SK-N-SH (cell line): ENCODE results near the gene LSM7. TPM values are rescaled to one million over a fixed set of nuclear protein-coding genes. Genes with fewer than 3 reads are reported as not detected.

Experiments used
- CTCF ChIA-PET: fragments of 300-600, 350-600 bp; formaldehyde crosslinking; extraction: SDS; loops from one replicate; lab custom pipeline; 2021; lab: Yijun Ruan, JAX
- POLR2A ChIA-PET: fragments of 350-600 bp; sonication (Branson Sonifier 250); formaldehyde crosslinking; extraction: SDS; loops from one replicate; lab custom pipeline; 2020; ENCODE audit warnings: antibody characterized with exemption, inconsistent platforms; lab: Yijun Ruan, JAX
- DNase-seq: peaks from one replicate; pipeline ENCODE4 v3.0.0; 2012
- H2AFZ ChIP-seq: fragments of 200-600 bp; sonication (generic); 2 replicates; pipeline ENCODE4 v1.8.1; 2016; ENCODE audit warnings: antibody characterized with exemption, mild to moderate bottlenecking, low read depth
- H3F3A ChIP-seq: fragments of 200-600 bp; sonication (generic); replicated peaks from 2 replicates; pipeline ENCODE3; 2016; ENCODE audit warnings: antibody characterized with exemption, mild to moderate bottlenecking; ENCODE audit not compliant: insufficient read depth
- H3K27ac ChIP-seq, 2 experiments: fragments of 200-500 bp in 1 of 2; fragments of 200-600 bp in 1 of 2; sonication (Bioruptor generic) in 1 of 2; sonication (generic), shearing (Covaris generic) in 1 of 2; 2 replicates each; pipeline versions ENCODE4 v1.5.1 to v1.6.1; 2014 to 2016; ENCODE audit warnings: low read depth in 2 of 2, inconsistent platforms in 1 of 2, low read length in 1 of 2, mild to moderate bottlenecking in 1 of 2, mixed read lengths in 1 of 2
- H3K27me3 ChIP-seq: fragments of 200-600 bp; sonication (generic), shearing (Covaris generic); 2 replicates; pipeline ENCODE4 v1.6.1; 2016; ENCODE audit warnings: mixed run types; ENCODE audit not compliant: insufficient read depth
- H3K36me3 ChIP-seq, 2 experiments: fragments of 200-500 bp in 1 of 2; fragments of 200-600 bp in 1 of 2; sonication (Bioruptor generic) in 1 of 2; sonication (generic) in 1 of 2; replicated peaks in 1 of 2; 2 replicates each; pipeline versions ENCODE3 to v1.5.1; 2014 to 2016; ENCODE audit warnings: low read length in 1 of 2, mild to moderate bottlenecking in 1 of 2; ENCODE audit not compliant: insufficient read depth in 2 of 2, control insufficient read depth in 1 of 2
- H3K4me1 ChIP-seq, 2 experiments: fragments of 200-500 bp in 1 of 2; fragments of 200-600 bp in 1 of 2; sonication (Bioruptor generic) in 1 of 2; sonication (generic), shearing (Covaris generic) in 1 of 2; 2 replicates each; pipeline versions ENCODE4 v1.5.1 to v1.6.1; 2014 to 2016; ENCODE audit warnings: low read depth in 1 of 2, low read length in 1 of 2, mixed run types in 1 of 2; ENCODE audit not compliant: insufficient read depth in 2 of 2, control insufficient read depth in 1 of 2
- H3K4me2 ChIP-seq: fragments of 200-600 bp; sonication (generic), shearing (Covaris generic); 2 replicates; pipeline ENCODE4 v1.6.1; 2017; ENCODE audit warnings: mixed run types
- H3K4me3 ChIP-seq, 2 experiments: fragments of 200-500 bp in 1 of 2; fragments of 200-600 bp in 1 of 2; sonication (Bioruptor generic) in 1 of 2; sonication (generic), shearing (Covaris generic) in 1 of 2; 2 replicates each; pipeline versions ENCODE4 v1.5.1 to v1.8.1; 2014 to 2016; ENCODE audit warnings: low read depth in 2 of 2, inconsistent platforms in 1 of 2, low read length in 1 of 2, mild to moderate bottlenecking in 1 of 2, mixed read lengths in 1 of 2, moderate library complexity in 1 of 2
- H3K79me2 ChIP-seq: fragments of 200-600 bp; sonication (generic); 2 replicates; pipeline ENCODE4 v1.8.1; 2017; ENCODE audit warnings: mild to moderate bottlenecking; ENCODE audit not compliant: insufficient read depth
- H3K9ac ChIP-seq: fragments of 200-600 bp; sonication (generic); 2 replicates; pipeline ENCODE4 v1.6.1; 2017; ENCODE audit warnings: mixed run types
- H3K9me2 ChIP-seq: fragments of 200-600 bp; sonication (generic); 2 replicates; pipeline ENCODE4 v1.6.1; 2017; ENCODE audit warnings: mixed run types
- H3K9me3 ChIP-seq: fragments of 200-600 bp; sonication (generic); 2 replicates; pipeline ENCODE4 v1.6.1; 2017; ENCODE audit warnings: mixed run types, mild to moderate bottlenecking, moderate library complexity
- H4K20me1 ChIP-seq: fragments of 200-600 bp; sonication (generic); 2 replicates; pipeline ENCODE4 v1.6.1; 2017; ENCODE audit warnings: mild to moderate bottlenecking, mixed run types; ENCODE audit not compliant: insufficient read depth
- CHD2 ChIP-seq: fragments of 150-350 bp; IDR thresholded peaks from 2 replicates; pipeline ENCODE4 v1.6.1; 2018; ENCODE audit warnings: low read length; ENCODE audit not compliant: partially characterized antibody
- EP300 ChIP-seq, 2 experiments: IDR thresholded peaks; 2 replicates each; pipeline versions ENCODE4 v1.4.0 to v1.6.1; 2012; ENCODE audit warnings: borderline replicate concordance in 1 of 2, low read depth in 1 of 2, low read length in 1 of 2
- EZH2phosphoT487 ChIP-seq: fragments of 200-600 bp; sonication (generic); IDR thresholded peaks from 2 replicates; pipeline ENCODE4 v1.6.1; 2017; ENCODE audit warnings: low read depth, mixed run types, mild to moderate bottlenecking, antibody characterized with exemption, moderate library complexity, borderline replicate concordance
- FOSL2 ChIP-seq: IDR thresholded peaks from 2 replicates; pipeline ENCODE4 v1.4.0; 2012; ENCODE audit warnings: low read depth, mild to moderate bottlenecking, moderate library complexity, borderline replicate concordance
- GATA2 ChIP-seq: sonication (generic); formaldehyde crosslinking; IDR thresholded peaks from 2 replicates; pipeline ENCODE4 v1.5.0; 2020; ENCODE audit warnings: mild to moderate bottlenecking, missing genetic modification reagents
- MAX ChIP-seq: IDR thresholded peaks from 2 replicates; pipeline ENCODE4 v1.4.0; 2012; ENCODE audit warnings: low read depth
- REST ChIP-seq: IDR thresholded peaks from 2 replicates; pipeline ENCODE4 v1.6.1; 2012; ENCODE audit warnings: mild to moderate bottlenecking, low read depth, low read length, moderate library complexity
- TAF1 ChIP-seq: IDR thresholded peaks from 2 replicates; pipeline ENCODE4 v1.6.1; 2012; ENCODE audit warnings: low read depth, mild to moderate bottlenecking, low read length, moderate library complexity, borderline replicate concordance
- TCF12 ChIP-seq: IDR thresholded peaks from 2 replicates; pipeline ENCODE4 v1.4.0; 2012
- TEAD4 ChIP-seq: IDR thresholded peaks from 2 replicates; pipeline ENCODE4 v1.4.0; 2012; ENCODE audit warnings: mild to moderate bottlenecking, borderline replicate concordance; ENCODE audit not compliant: insufficient read depth
- YY1 ChIP-seq: IDR thresholded peaks from 2 replicates; pipeline ENCODE4 v1.4.0; 2012; ENCODE audit warnings: low read depth, mild to moderate bottlenecking
- WGBS: methylation state at CpG from one replicate; pipeline ENCODE4 v1.1.6; 2017; ENCODE audit warnings: low lambda C conversion rate; 5-methylcytosine and 5-hydroxymethylcytosine counted together
- polyA plus RNA-seq, 3 experiments: library from polyadenylated mRNA; depleted of rRNA; stranded (reverse); fragments of >200 nt; gene quantifications; 2 replicates each; pipeline ENCODE4 v1.2.3, GENCODE V29; 2012
- TF ChIP-seq, protein P1 (sequence below): IDR thresholded peaks from 2 replicates; pipeline ENCODE4 v1.4.0; 2012; ENCODE audit warnings: low read depth, borderline replicate concordance
- TF ChIP-seq, protein P2 (sequence below): IDR thresholded peaks from 2 replicates; pipeline ENCODE4; 2012

LSM7 gene
- polyA plus RNA-seq, 1 of the 3 experiments (the other 2 are of a cell fraction): 1,193 TPM

DNA sequence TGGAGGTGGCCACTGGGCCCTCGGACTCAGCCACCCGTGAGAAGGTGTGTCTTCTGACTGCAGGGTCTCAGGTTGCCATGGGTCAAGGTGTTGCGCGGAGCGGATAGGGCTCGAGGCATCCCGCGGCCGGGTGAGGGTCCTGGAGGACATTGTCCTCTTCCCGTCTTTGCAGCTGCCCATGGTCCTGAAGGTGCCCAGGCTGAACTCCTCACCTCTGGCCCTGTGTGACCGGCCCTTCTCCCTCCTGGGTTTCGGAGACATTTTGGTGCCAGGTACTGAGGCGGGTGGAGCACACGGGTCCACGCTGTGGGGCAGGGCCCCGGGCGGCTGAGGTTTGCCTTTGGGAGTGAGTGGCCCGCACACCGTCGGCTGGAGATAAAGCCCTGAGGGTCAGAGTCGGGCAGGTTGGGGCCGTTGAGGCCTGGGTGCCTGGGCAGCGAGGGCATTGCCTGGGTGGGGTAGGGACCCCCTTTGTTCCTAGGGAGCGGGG is 16.0 kb upstream of the LSM7 start:
- no peaks in the 10 kb centered on the region for H3F3A ChIP-seq
- H2AFZ ChIP-seq: no peak overlapping the region
- H3K9ac ChIP-seq: no peak overlapping the region
- TF ChIP-seq REST: peak; percentile 48; the same call in 1 of the 2 replicates
- TF ChIP-seq CHD2: no peak
- no peak overlapping the region for H3K4me3 ChIP-seq
- H3K36me3 ChIP-seq: peaks cover 0 to 20% of the 10 kb centered on the region in 2 experiments
- H4K20me1 ChIP-seq: no peaks in the 10 kb centered on the region
- 97% methylated on average over 3 of the region's 24 CpGs for WGBS
- H3K4me2 ChIP-seq: no peak overlapping the region
- DNase-seq: no peak
- no peaks in the 10 kb centered on the region for H3K9me3 ChIP-seq
- H3K9me2 ChIP-seq: no peaks in the 10 kb centered on the region
- CTCF ChIA-PET: no interaction called here
- H3K79me2 ChIP-seq: no peaks in the 10 kb centered on the region
- POLR2A ChIA-PET: no interaction called here
- H3K4me1 ChIP-seq: no peaks in the 10 kb centered on the region; a peak in 1 of 4 replicates
- no peak overlapping the region for H3K27ac ChIP-seq
- no peaks in the 10 kb centered on the region for H3K27me3 ChIP-seq

DNA sequence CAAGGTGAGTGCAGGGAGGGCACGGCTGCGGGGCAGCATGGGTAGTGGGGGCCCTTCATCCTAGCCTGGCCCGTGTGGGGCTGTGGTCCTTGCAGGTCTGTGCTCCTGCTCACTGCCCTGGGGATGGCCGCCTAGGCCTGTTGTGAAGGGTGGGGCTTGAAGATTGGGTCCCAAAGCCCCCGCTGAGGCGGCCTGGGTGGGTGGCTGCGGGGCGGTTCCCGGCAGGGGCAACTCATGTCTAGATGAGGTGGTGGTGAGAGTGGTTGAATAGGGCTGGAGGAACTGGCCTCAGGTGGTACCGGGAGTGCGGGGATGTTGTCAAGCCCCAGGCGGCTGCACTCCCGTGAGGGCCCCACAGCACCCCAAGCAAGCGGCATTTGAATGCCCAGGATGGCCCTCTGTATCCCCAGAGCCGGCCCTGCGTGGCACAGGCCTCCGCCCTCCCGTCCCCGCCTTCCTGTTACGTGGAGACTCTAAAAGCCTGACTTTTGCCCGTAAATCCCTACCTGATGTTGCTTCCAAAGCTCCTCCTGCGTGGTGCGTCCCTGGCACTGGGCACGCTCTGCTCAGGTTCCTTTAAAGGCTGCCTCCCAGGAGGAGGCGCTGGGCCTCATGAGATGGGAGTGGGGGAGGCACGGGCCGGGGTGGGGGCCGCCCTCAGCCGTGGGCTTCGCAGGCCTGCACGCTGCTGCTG is 15.1 kb upstream of the LSM7 start:
- H3K27ac ChIP-seq: no peak overlapping the region
- H2AFZ ChIP-seq: no peak overlapping the region
- DNase-seq: no peak
- H4K20me1 ChIP-seq: no peaks in the 10 kb centered on the region
- H3K9me3 ChIP-seq: no peaks in the 10 kb centered on the region
- H3K79me2 ChIP-seq: peaks cover 2% of the 10 kb centered on the region; the same call in 1 of the 2 replicates
- no peaks in the 10 kb centered on the region for H3K9me2 ChIP-seq
- H3K9ac ChIP-seq: no peak overlapping the region
- peaks cover 0 to 20% of the 10 kb centered on the region in 2 experiments for H3K36me3 ChIP-seq
- no peak overlapping the region for H3K4me2 ChIP-seq
- H3K4me1 ChIP-seq: no peaks in the 10 kb centered on the region; a peak in 1 of 4 replicates
- POLR2A ChIA-PET: no interaction called here
- H3K27me3 ChIP-seq: no peaks in the 10 kb centered on the region
- CTCF ChIA-PET: no interaction called here
- H3F3A ChIP-seq: no peaks in the 10 kb centered on the region
- 95% methylated on average over 27 of the region's 31 CpGs for WGBS
- no peak overlapping the region for H3K4me3 ChIP-seq
- no peak for TF ChIP-seq TAF1
- TF ChIP-seq TEAD4: no peak
- TF ChIP-seq EP300 (IDR thresholded peaks at IDR 0.05; ENCODE audit: borderline replicate concordance in 1 of 2, low read depth in 1 of 2, low read length in 1 of 2): no peak
- no peak for TF ChIP-seq FOSL2
- TF ChIP-seq, protein P1, sequence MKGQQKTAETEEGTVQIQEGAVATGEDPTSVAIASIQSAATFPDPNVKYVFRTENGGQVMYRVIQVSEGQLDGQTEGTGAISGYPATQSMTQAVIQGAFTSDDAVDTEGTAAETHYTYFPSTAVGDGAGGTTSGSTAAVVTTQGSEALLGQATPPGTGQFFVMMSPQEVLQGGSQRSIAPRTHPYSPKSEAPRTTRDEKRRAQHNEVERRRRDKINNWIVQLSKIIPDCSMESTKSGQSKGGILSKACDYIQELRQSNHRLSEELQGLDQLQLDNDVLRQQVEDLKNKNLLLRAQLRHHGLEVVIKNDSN: no peak
- TF ChIP-seq YY1: no peak
- no peak for TF ChIP-seq MAX
- TF ChIP-seq TCF12: no peak
- no peak for TF ChIP-seq CHD2
- TF ChIP-seq, protein P2, sequence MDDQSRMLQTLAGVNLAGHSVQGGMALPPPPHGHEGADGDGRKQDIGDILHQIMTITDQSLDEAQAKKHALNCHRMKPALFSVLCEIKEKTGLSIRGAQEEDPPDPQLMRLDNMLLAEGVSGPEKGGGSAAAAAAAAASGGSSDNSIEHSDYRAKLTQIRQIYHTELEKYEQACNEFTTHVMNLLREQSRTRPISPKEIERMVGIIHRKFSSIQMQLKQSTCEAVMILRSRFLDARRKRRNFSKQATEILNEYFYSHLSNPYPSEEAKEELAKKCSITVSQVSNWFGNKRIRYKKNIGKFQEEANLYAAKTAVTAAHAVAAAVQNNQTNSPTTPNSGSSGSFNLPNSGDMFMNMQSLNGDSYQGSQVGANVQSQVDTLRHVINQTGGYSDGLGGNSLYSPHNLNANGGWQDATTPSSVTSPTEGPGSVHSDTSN: no peak
- TF ChIP-seq REST: no peak
- TF ChIP-seq GATA2 (CRISPR knock-in tag): no peak
- no peak for TF ChIP-seq EZH2phosphoT487
